ENCODE results near the gene DTD1. TPM values are rescaled to one million over a fixed set of nuclear protein-coding genes. Genes with fewer than 3 reads are reported as not detected.

The DTD1 gene
- total RNA-seq, 2 experiments from 2014 or later = 46.4 to 47.1 TPM

DNA sequence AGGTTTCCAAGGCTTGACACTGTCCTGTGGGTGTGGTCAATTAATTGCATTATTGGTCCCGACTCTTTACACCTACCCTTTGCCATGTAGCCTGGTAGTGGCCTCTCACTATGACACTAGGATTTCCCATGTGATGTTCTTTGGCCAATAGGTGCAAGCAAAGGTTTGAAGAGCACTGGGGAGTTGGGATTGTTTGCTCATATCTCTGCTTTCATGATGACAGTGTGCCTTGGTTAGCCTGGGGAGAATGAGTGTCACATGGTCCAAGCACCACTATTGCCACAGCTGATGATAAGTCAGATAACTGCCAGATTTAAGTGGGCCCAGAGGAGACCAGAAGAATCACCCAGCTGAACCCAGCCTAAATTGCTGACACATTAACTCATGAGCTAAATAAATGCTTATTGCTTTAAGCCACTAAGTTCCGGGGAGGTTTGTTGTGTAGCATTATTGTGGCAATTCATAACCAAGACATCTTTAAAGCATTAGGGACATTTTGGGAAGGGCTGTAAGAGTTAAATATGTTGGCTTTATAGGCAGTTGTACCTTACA is 208.5 kb downstream of the DTD1 start:
- intact Hi-C loops (cut with micrococcal nuclease) = no loop called here
- H3K4me3 Mint-ChIP-seq = no peak overlapping the region
- H3K36me3 Mint-ChIP-seq (ENCODE audit: low read depth) = peaks cover 6% of the 10 kb centered on the region
- no peak overlapping the region for H3K27ac Mint-ChIP-seq
- no peak for DNase-seq
- peaks cover 6% of the 10 kb centered on the region for H3K9me3 Mint-ChIP-seq
- CTCF ChIA-PET = no interaction called here
- peaks cover 3% of the 10 kb centered on the region for H3K27me3 Mint-ChIP-seq (ENCODE audit: low read depth)
- peaks cover 12% of the 10 kb centered on the region for H3K4me1 Mint-ChIP-seq (ENCODE audit: low read depth)

DNA sequence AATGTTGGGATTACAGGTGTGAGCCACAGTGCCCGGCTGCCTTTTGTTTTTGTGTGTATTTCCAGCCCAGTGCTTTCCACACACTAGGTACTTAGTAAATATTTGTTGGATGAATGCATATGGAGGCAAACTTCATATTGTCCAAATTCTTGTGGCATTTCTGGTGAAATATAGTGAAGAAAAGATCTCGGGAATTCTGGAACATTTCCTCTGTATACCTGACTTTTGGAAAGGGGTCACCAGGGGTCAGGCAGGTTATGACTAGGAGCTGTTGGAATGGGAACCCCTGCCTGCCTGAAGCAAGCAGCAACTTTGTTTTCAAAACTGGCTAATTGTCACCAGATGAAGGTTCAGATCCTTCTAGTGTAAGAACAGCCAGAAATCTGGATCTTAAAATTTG is 213.7 kb downstream of the DTD1 start:
- no peaks in the 10 kb centered on the region for H3K27me3 Mint-ChIP-seq (ENCODE audit: low read depth)
- peaks cover under 1% of the 10 kb centered on the region for H3K9me3 Mint-ChIP-seq
- no peak overlapping the region for H3K27ac Mint-ChIP-seq
- H3K4me1 Mint-ChIP-seq (ENCODE audit: low read depth) = peaks cover 15% of the 10 kb centered on the region
- DNase-seq = no peak
- intact Hi-C loops (cut with micrococcal nuclease) = no loop called here
- CTCF ChIA-PET = interaction anchor here (1.1 kb wide), 1 partner anchor 1435 kb away, joined by 3 read pairs; no protein-coding TSS in a partner anchor
- H3K4me3 Mint-ChIP-seq = no peak overlapping the region
- peaks cover under 1% of the 10 kb centered on the region for H3K36me3 Mint-ChIP-seq (ENCODE audit: low read depth)

- CTCF ChIA-PET = interaction anchor here (1.1 kb wide), 1 partner anchor 1435 kb away, joined by 3 read pairs; no protein-coding TSS in a partner anchor
- no peak overlapping the region for H3K27ac Mint-ChIP-seq
- peaks cover 17% of the 10 kb centered on the region for H3K4me1 Mint-ChIP-seq (ENCODE audit: low read depth)
- no peaks in the 10 kb centered on the region for H3K36me3 Mint-ChIP-seq (ENCODE audit: low read depth)
- no peak overlapping the region for H3K4me3 Mint-ChIP-seq
- intact Hi-C loops (cut with micrococcal nuclease) = no loop called here
- no peaks in the 10 kb centered on the region for H3K9me3 Mint-ChIP-seq
- no peak for DNase-seq
- H3K27me3 Mint-ChIP-seq (ENCODE audit: low read depth) = no peaks in the 10 kb centered on the region
Measured at GRCh38 chr20:18802012-18802634, 214.3 kb downstream of the DTD1 start.

DNA sequence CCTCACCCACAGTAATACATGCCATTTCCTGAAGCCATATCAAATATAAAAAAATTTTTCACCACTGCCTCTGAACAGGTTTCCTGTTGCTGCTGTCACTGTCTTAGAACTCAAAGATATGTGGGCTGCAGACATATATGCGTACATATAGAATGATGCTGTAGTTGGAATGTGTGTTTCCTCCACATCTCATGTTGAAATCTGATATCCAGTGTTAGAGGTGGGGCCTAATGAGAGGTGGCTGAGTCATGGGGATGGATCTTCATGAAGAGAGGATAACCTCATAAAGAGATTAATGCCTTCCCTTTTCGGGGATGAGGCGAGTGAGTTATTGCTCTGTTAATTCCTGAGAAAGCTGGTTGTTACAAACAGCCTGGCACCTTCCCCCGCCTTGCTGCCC is 218.0 kb downstream of the DTD1 start:
- no peak for DNase-seq
- Mint-ChIP-seq H3K4me1 (ENCODE audit: low read depth) (peaks cover 17% of the 10 kb centered on the region), H3K9me3 (no peaks in the 10 kb centered on the region), H3K4me3 (no peak overlapping the region), H3K36me3 (ENCODE audit: low read depth) (no peaks in the 10 kb centered on the region), H3K27me3 (ENCODE audit: low read depth) (no peaks in the 10 kb centered on the region), H3K27ac (no peak overlapping the region)
- intact Hi-C loops (cut with micrococcal nuclease) = loop anchor here (2.0 kb wide), 1 partner anchor 393 kb away; no protein-coding TSS in a partner anchor
- CTCF ChIA-PET = no interaction called here

- CTCF ChIA-PET = no interaction called here
- Mint-ChIP-seq H3K36me3 (ENCODE audit: low read depth) (no peaks in the 10 kb centered on the region), H3K27me3 (ENCODE audit: low read depth) (no peaks in the 10 kb centered on the region), H3K9me3 (no peaks in the 10 kb centered on the region), H3K27ac (no peak overlapping the region), H3K4me1 (ENCODE audit: low read depth) (peaks cover 17% of the 10 kb centered on the region), H3K4me3 (no peak overlapping the region)
- intact Hi-C loops (cut with micrococcal nuclease) = no loop called here
- no peak for DNase-seq
Measured at GRCh38 chr20:18808712-18809111, 220.9 kb downstream of the DTD1 start.

GRCh38 chr20:18811186-18811585 is 223.3 kb downstream of the DTD1 start:
- intact Hi-C loops (cut with micrococcal nuclease) = no loop called here
- Mint-ChIP-seq H3K27me3 (ENCODE audit: low read depth) (no peaks in the 10 kb centered on the region), H3K27ac (no peak overlapping the region), H3K4me1 (ENCODE audit: low read depth) (peaks cover 3% of the 10 kb centered on the region), H3K36me3 (ENCODE audit: low read depth) (no peaks in the 10 kb centered on the region), H3K4me3 (no peak overlapping the region), H3K9me3 (no peaks in the 10 kb centered on the region)
- DNase-seq = no peak
- CTCF ChIA-PET = no interaction called here

DNA sequence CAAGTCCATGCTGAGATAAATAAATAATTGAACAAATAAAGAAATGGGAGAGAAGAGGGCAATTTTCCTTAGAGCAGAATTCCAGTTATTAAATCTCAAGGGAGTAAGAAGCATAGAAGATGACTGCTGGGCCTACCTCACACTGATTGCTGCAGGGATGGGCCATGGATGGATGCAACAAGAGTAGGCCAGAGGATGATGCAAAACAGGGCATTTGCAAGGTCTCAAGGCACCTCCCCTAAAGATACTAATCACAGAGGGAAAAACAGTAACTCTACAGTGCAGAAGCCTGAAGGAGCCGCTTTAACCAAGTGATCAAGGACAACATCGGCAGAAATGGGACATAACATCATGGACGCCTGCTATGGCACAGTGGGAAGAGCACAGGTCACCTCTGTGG is 224.1 kb downstream of the DTD1 start:
- H3K27me3 Mint-ChIP-seq (ENCODE audit: low read depth) = no peaks in the 10 kb centered on the region
- H3K36me3 Mint-ChIP-seq (ENCODE audit: low read depth) = no peaks in the 10 kb centered on the region
- CTCF ChIA-PET = interaction anchor here (0.8 kb wide), 1 partner anchor 61 kb away, joined by 3 read pairs; no protein-coding TSS in a partner anchor
- H3K4me1 Mint-ChIP-seq (ENCODE audit: low read depth) = no peaks in the 10 kb centered on the region
- H3K27ac Mint-ChIP-seq = no peak overlapping the region
- no peak overlapping the region for H3K4me3 Mint-ChIP-seq
- no peak for DNase-seq
- no peaks in the 10 kb centered on the region for H3K9me3 Mint-ChIP-seq
- intact Hi-C loops (cut with micrococcal nuclease) = no loop called here

DNA sequence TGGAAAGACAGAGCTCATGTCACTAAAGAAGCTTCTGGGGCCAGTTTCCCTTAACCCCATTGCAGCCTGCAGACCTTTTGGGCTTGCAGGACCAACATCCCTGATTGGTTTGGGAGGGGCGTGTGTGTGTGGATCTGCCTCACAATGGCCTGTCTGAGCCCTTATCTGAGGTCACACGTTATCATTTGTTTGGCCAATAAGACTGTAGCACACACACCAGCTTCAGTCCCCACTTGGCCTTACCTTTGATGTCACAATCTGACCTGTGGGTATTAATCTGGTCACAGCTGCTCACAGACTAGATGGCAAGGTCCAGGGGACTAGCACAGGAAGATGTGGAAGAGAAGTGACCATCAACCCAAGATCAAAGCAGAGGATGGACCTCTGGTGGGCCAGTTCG is 225.6 kb downstream of the DTD1 start, which contains the start of gene SCP2D1:
Gene SCP2D1 (plus strand): TSS at position 301 of the 400 bp plus-strand sequence. CDS start 33 bp downstream, at position 334.
- H3K27me3 Mint-ChIP-seq (ENCODE audit: low read depth) = no peaks in the 10 kb centered on the region
- H3K4me1 Mint-ChIP-seq (ENCODE audit: low read depth) = no peaks in the 10 kb centered on the region
- intact Hi-C loops (cut with micrococcal nuclease) = no loop called here
- H3K27ac Mint-ChIP-seq = no peak within 1 kb of the TSS
- CTCF ChIA-PET = interaction anchor here (0.5 kb wide), 1 partner anchor 116 kb away, joined by 3 read pairs; no protein-coding TSS in a partner anchor
- no peak within 1 kb of the TSS for H3K4me3 Mint-ChIP-seq
- no peaks in the 10 kb centered on the region for H3K9me3 Mint-ChIP-seq
- DNase-seq = no peak
- no peaks in the 10 kb centered on the region for H3K36me3 Mint-ChIP-seq (ENCODE audit: low read depth)

GRCh38 chr20:18815194-18815942 is 227.5 kb downstream of the DTD1 start:
- Mint-ChIP-seq H3K4me1 (ENCODE audit: low read depth) (no peaks in the 10 kb centered on the region), H3K4me3 (no peak overlapping the region), H3K27me3 (ENCODE audit: low read depth) (no peaks in the 10 kb centered on the region), H3K9me3 (no peaks in the 10 kb centered on the region), H3K27ac (no peak overlapping the region), H3K36me3 (ENCODE audit: low read depth) (no peaks in the 10 kb centered on the region)
- intact Hi-C loops (cut with micrococcal nuclease) = no loop called here
- no peak for DNase-seq
- CTCF ChIA-PET = no interaction called here

Other genes with a start within 250 kb of the DTD1 start
- gene DZANK1, start 121.0 kb upstream of the DTD1 start, total RNA-seq = under 1 TPM; 0.79 to 0.94 TPM
- 1 to 10 TPM; 7.0 to 8.3 TPM for gene POLR3F, start 120.7 kb upstream of the DTD1 start, total RNA-seq
- 10 to 100 TPM; 17.3 to 18.1 TPM for gene RBBP9, start 90.8 kb upstream of the DTD1 start, total RNA-seq
- gene SEC23B, start 80.1 kb upstream of the DTD1 start, total RNA-seq = 10 to 100 TPM; 66.9 to 69.2 TPM
- 10 to 100 TPM; 57.3 to 60.0 TPM for gene SMIM26, start 20.6 kb upstream of the DTD1 start, total RNA-seq
- gene SCP2D1, start 225.7 kb downstream of the DTD1 start, total RNA-seq = not detected

Data from activated naive CD4-positive, alpha-beta T cell treated with anti-CD3 and anti-CD28 coated beads for 36 hours (primary cell).